Heart left ventricle (tissue), 16 donors: ENCODE data around the gene FAM53A. TPM values are rescaled to one million over a fixed set of nuclear protein-coding genes. Genes with fewer than 3 reads are reported as not detected.
"Not testable (repeated sequence)": the region's sequence is repeated elsewhere in the genome, so short reads cannot be mapped to it uniquely, and the experiment has no call there.

Experiments used
- ATAC-seq, 4 donors: fragments of 200-7000 bp; cut with Tn5 transposase; one replicate each; pipeline ENCODE4 v1.9.1; 2020 to 2022; ENCODE audit warnings: moderate library complexity in 4 of 4, mild to moderate bottlenecking in 3 of 4, moderate number of reproducible peaks in 1 of 4
- DNase-seq, 5 donors: peaks; one replicate each; pipeline ENCODE4 v3.0.0-alpha.2; 2020
- H3K27ac ChIP-seq, 12 donors: fragments of 200-600 bp; sonication (generic) in 4 of 12; one replicate each; pipeline versions ENCODE4 v1.5.0 to v1.8.0; 2016 to 2022; ENCODE audit warnings: mild to moderate bottlenecking in 2 of 12
- H3K27me3 ChIP-seq, 9 donors: fragments of 200-600 bp; sonication (generic) in 2 of 9; one replicate each; pipeline versions ENCODE4 v1.5.1 to v1.8.0; 2016 to 2022; ENCODE audit warnings: mild to moderate bottlenecking in 3 of 9
- H3K36me3 ChIP-seq, 9 donors: fragments of 200-600 bp; sonication (generic) in 2 of 9; one replicate each; pipeline versions ENCODE4 v1.5.0 to v1.8.0; 2018 to 2022; ENCODE audit warnings: mild to moderate bottlenecking in 2 of 9
- H3K4me1 ChIP-seq, 12 donors: fragments of 200-600 bp; sonication (generic) in 4 of 12; one replicate each; pipeline versions ENCODE4 v1.5.0 to v1.8.0; 2016 to 2022; ENCODE audit warnings: mild to moderate bottlenecking in 3 of 12
- H3K4me3 ChIP-seq, 12 donors: fragments of 200-600 bp; sonication (generic) in 4 of 12; one replicate each; pipeline versions ENCODE4 v1.5.0 to v1.8.0; 2017 to 2022; ENCODE audit warnings: mild to moderate bottlenecking in 9 of 12, moderate library complexity in 4 of 12
- H3K9me3 ChIP-seq, 12 donors: fragments of 200-600 bp; sonication (generic) in 4 of 12; one replicate each; pipeline versions ENCODE4 v1.5.0 to v1.8.0; 2016 to 2022; ENCODE audit warnings: mild to moderate bottlenecking in 1 of 12
- CTCF ChIP-seq, 12 donors: fragments of 200-600 bp; sonication (generic) in 4 of 12; IDR thresholded peaks; one replicate each; pipeline versions ENCODE4 v1.5.0 to v1.8.0; 2018 to 2022; ENCODE audit warnings: antibody characterized with exemption in 12 of 12, mild to moderate bottlenecking in 5 of 12
- POLR2A ChIP-seq, 2 donors: fragments of 450-650 bp; IDR thresholded peaks; one replicate each; pipeline ENCODE4 v1.6.1; 2017; ENCODE audit warnings: antibody characterized with exemption in 2 of 2, mild to moderate bottlenecking in 2 of 2, moderate library complexity in 2 of 2
- WGBS, 4 donors: extraction: QIAGEN DNeasy Blood & Tissue Kit in 2 of 4; methylation state at CpG; one replicate each; pipeline versions ENCODE4 v1.1.5 to v1.1.7; 2013 to 2018; 5-methylcytosine and 5-hydroxymethylcytosine counted together
- intact Hi-C, 10 donors: fragments of 100-400 bp; cut with DNase I; formaldehyde crosslinking; loops; one replicate each; pipeline versions ENCODE4 v1.11.1 to v1.14.2; 2022
- polyA plus RNA-seq, 2 donors: library from polyadenylated mRNA; stranded (reverse); fragments of 200-250 nt; gene quantifications; one replicate each; pipeline ENCODE4 v1.2.3, GENCODE V29; 2013
- total RNA-seq, 9 donors: library from RNA; depleted of rRNA in 2 of 9; stranded (reverse); fragments of >200 nt in 2 of 9; fragmentation: NEBNext Ultra II Directional in 3 of 9; extraction: Animal tissue kit (Norgen Biotek cat#: 25700) in 3 of 9; gene quantifications; one replicate each; pipeline versions ENCODE4 v1.1.0 to v1.2.4, GENCODE V29; 2016 to 2023
- donor health status: ischemic (EF 13 %, LVEDD 7.1; RV severe dilation, severe dysfunction).
- donor health status: healthy with polysubstance abuse.
- donor health status: DM: no; HTN: yes; CAD: no.
- donor health status: DM: no; HTN: no; CAD: no.
- donor health status: ischemic (EF 25% LVEDD 6.9; RV normal size, moderate dysfunction).
- donor health status: ischemic (EF 25% LVEDD 5.7; RV mildly dilated, moderate dysfunction).
- donor health status: healthy.
- donor health status: DM: yes; HTN: yes; CAD: no.
- donor health status: ischemic (EF 35%, LVEDD 5.7; RV mildly dilated, moderate dysfunction).
- donor health status: nonischemic (EF 11% LVEDD 7.7; RV severe dilation, severe dysfunction).
- donor health status: DM: yes; HTN: yes; CAD: no.
- donor health status: PGD.
- donor health status: ischemic (EF 29% LVEDD 5.4; RV normal size, mild dysfunction).
- donor health status: nonischemic (EF 23%, LVEDD 6.1; RV moderate dilation, normal function).

The FAM53A gene
- total and polyA plus RNA-seq, 11 donors, result 0.42 to 2.3 (median 0.99) TPM

- Histone ChIP-seq H3K27ac (no peak overlapping the region), H3K27me3 (peaks cover 0 to 12% (median 5%) of the 10 kb centered on the region in 9 donors), H3K4me1 (peaks cover 0 to 6% (median 0%) of the 10 kb centered on the region in 12 donors), H3K9me3 (no peaks in the 10 kb centered on the region), H3K4me3 (no peak overlapping the region), H3K36me3 (no peaks in the 10 kb centered on the region)
- no peak for TF ChIP-seq POLR2A (IDR thresholded peaks at IDR 0.05)
- no peak for TF ChIP-seq CTCF (IDR thresholded peaks at IDR 0.05)
- DNase-seq (peak in 3 of 5 donors; percentile 15 to 31 (median 17)), ATAC-seq (no peak)
- 69 to 85% (median 78%) methylated on average over 8 to 17 of the region's 17 CpGs for WGBS, 4 donors
- intact Hi-C loops, result no loop called here
Measured at GRCh38 chr4:1608821-1609500, 75.2 kb downstream of the FAM53A start.

- Histone ChIP-seq H3K9me3 (no peaks in the 10 kb centered on the region), H3K27ac (no peak overlapping the region), H3K4me3 (no peak overlapping the region), H3K27me3 (peaks cover 0 to 19% (median 7%) of the 10 kb centered on the region in 9 donors), H3K4me1 (peaks cover 0 to 6% (median 0%) of the 10 kb centered on the region in 12 donors), H3K36me3 (no peaks in the 10 kb centered on the region)
- 75 to 81% (median 80%) methylated on average over 19 to 24 of the region's 24 CpGs for whole genome bisulfite sequencing, 4 donors
- ATAC-seq, result no peak
- TF ChIP-seq POLR2A (IDR thresholded peaks at IDR 0.05) (no peak), CTCF (IDR thresholded peaks at IDR 0.05) (no peak)
- peak in 3 of 5 donors; percentile 10 to 50 (median 13) for DNase-seq
- intact Hi-C loops, result no loop called here
Measured at GRCh38 chr4:1608196-1608820, 75.8 kb downstream of the FAM53A start.

- peak in 3 of 5 donors; percentile 5 to 22 (median 7) for DNase-seq
- H3K4me3 ChIP-seq, H3K4me1 ChIP-seq, H3K36me3 ChIP-seq, intact Hi-C loops, H3K27ac ChIP-seq, ATAC-seq, H3K9me3 ChIP-seq: not testable (repeated sequence)
- 85 to 92% (median 89%) methylated on average over 23 of the region's 23 CpGs for WGBS, 4 donors
- peaks cover 0 to 26% (median 7%) of the 10 kb centered on the region in 9 donors for H3K27me3 ChIP-seq
Measured at GRCh38 chr4:1607436-1608195, 76.5 kb downstream of the FAM53A start.

- peaks cover 0 to 38% (median 7%) of the 10 kb centered on the region in 9 donors for H3K27me3 ChIP-seq
- intact Hi-C loops, result no loop called here
- H3K9me3 ChIP-seq, result no peaks in the 10 kb centered on the region
- H3K4me1 ChIP-seq, result peaks cover 0 to 6% (median 0%) of the 10 kb centered on the region in 12 donors
- ATAC-seq (no peak), DNase-seq (peak in 3 of 5 donors; percentile 15 to 52 (median 18))
- WGBS, 4 donors, result 32 to 41% (median 36%) methylated on average over 12 to 19 of the region's 19 CpGs
- H3K4me3 ChIP-seq, result no peak overlapping the region
- peak in 2 of 12 donors; percentile 10 to 28 for TF ChIP-seq CTCF (IDR thresholded peaks at IDR 0.05)
- no peak for TF ChIP-seq POLR2A (IDR thresholded peaks at IDR 0.05)
- no peak overlapping the region for H3K27ac ChIP-seq
- no peaks in the 10 kb centered on the region for H3K36me3 ChIP-seq
Measured at GRCh38 chr4:1604706-1605205, 79.4 kb downstream of the FAM53A start.
